Right ventricle myocardium inferior (tissue), 1 donor: ENCODE results near the gene TBRG4. TPM values are rescaled to one million over a fixed set of nuclear protein-coding genes. Genes with fewer than 3 reads are reported as not detected.
"Not testable (repeated sequence)": the region's sequence is repeated elsewhere in the genome, so short reads cannot be mapped to it uniquely, and the experiment has no call there.

Experiments
- ATAC-seq: fragments of 200-7000 bp; cut with Tn5 transposase; one replicate; pipeline ENCODE4 v1.9.1; 2020; ENCODE audit warnings: mild to moderate bottlenecking, moderate library complexity
- DNase-seq: peaks from one replicate; pipeline ENCODE4 v3.0.0; 2021; ENCODE audit errors: missing footprints
- intact Hi-C: fragments of 100-400 bp; cut with DNase I; formaldehyde crosslinking; loops from one replicate; pipeline ENCODE4 v1.11.0; 2022
- total RNA-seq: library from RNA; stranded (reverse); fragmentation: NEBNext Ultra II Directional; extraction: Animal tissue kit (Norgen Biotek cat#: 25700); gene quantifications from one replicate; pipeline ENCODE4 v1.2.1, GENCODE V29; 2021
- donor health status: DM: no; HTN: yes; CAD: no; lungs with severe emphysema.

Gene TBRG4
- total RNA-seq, 1 donor from 2014 or later: 82.4 TPM

GRCh38 chr7:45123913-45124710 lies 12.6 kb upstream of the TBRG4 start:
- DNase-seq (no peak), ATAC-seq (no peak)
- intact Hi-C loops: no loop called here

DNA sequence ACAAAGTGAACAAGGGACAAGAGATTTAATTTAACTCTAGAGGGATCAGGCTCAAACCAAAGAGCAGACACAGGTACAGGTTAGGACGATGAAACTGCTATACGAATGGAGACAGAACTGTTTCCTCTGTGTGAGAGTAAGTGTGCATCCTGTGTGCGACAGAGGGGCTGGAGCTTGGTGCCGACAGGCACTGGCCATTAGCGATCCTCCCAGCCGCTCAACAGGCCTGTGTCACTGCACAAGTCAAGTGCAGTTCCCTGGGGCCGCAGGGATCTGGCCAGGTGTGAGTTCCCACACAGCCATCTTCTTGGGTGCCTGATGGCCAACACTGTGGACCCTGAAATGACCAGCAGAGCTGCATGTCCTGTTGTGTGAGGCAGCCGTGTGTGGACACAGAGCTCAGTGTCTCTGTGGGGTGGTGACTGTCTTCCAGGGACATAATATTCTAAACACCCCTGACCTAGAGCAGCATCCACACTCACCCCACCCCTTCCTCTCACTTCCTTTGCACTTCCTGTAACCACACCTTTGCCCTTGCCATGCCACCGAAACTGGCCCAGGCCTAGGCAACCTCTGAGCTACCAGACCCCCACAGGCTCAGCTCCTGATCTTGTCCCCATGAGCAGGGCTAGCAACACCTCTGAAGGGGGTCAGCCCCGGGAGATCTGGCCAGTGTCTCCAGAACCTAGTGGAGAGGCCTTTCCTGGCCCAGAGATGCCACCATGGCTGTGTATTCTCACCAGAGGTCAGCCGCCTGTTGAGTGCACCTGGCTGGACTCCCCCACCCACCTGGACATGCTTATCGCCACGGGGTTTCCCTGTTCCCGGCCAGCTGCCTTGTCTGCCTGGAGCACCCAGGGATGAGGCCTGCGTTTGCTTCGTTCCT lies 11.7 kb upstream of the TBRG4 start:
- DNase-seq (no peak), ATAC-seq (no peak)
- intact Hi-C loops: no loop called here

- intact Hi-C loops: loop anchor here (10.0 kb wide), 1 partner anchor 545 kb away; the partner anchor contains the start of gene DDX56
- no peak for ATAC-seq
- no peak for DNase-seq
Measured at GRCh38 chr7:45119550-45119949, 8.1 kb upstream of the TBRG4 start.

GRCh38 chr7:45118889-45119331 lies 7.4 kb upstream of the TBRG4 start:
- DNase-seq (no peak), ATAC-seq (no peak)
- intact Hi-C loops: loop anchor here (10.0 kb wide), 1 partner anchor 544 kb away; the partner anchor contains the start of gene DDX56

DNA sequence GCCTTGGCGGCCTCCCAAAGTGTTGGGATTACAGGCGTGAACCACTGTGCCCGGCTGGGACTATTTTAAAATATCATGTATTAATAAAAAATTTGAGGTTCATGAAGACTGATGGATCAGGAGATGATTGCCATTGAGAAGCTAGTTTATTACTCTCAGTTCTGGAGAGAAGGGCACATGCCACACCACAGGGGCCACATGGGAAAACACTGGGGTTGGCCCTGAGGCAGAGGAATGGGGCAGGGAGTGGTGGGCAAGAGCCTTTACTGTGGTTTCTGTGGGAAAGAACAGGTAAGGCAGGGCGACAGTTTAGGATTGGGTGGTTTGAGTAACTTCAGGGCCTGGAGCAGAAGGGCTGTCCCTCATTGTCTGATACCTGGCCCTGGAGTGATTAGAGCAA lies 6.8 kb upstream of the TBRG4 start:
- intact Hi-C loops: loop anchor here (10.0 kb wide), 1 partner anchor 543 kb away; the partner anchor contains the start of gene DDX56

DNA sequence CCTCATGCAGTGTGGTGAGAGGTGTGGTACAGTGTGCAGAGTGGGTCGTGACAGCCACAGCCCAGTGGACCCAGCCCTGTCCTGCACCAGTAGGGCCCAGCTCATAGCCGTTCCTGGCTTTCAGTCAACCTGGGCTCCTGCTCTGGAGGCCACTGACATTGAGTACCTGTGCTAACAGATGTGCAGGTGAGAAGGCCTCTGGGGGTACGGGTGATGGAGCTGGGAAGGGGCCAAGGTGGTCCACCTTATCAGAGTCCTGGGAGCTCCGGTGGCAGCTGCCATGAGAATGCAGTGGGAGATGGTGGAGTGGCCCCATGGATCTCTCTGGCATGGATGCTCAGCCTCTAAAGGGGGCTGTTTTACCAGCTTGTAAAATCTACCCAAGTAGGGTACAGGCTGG lies 6.1 kb upstream of the TBRG4 start:
- intact Hi-C loops: loop anchor here (10.0 kb wide), 1 partner anchor 543 kb away; the partner anchor contains the start of gene DDX56
- no peak for ATAC-seq
- no peak for DNase-seq

More for the DNA sequence above, 6.8 kb upstream of the TBRG4 start:
- ATAC-seq (no peak), DNase-seq (no peak)

- intact Hi-C loops: loop anchor here (10.0 kb wide), 1 partner anchor 541 kb away; the partner anchor contains the start of gene DDX56
- ATAC-seq (no peak), DNase-seq (no peak)
Measured at GRCh38 chr7:45116048-45116447, 4.6 kb upstream of the TBRG4 start.

GRCh38 chr7:45114926-45115325 lies 3.4 kb upstream of the TBRG4 start:
- ATAC-seq (no peak), DNase-seq (no peak)
- intact Hi-C loops: loop anchor here (5.0 to 10.0 kb wide), 3 partner anchors 128 to 540 kb away; partner anchors contain the start of genes DDX56 and PURB

GRCh38 chr7:45114257-45114656 lies 2.8 kb upstream of the TBRG4 start:
- not testable (repeated sequence) for DNase-seq, ATAC-seq
- intact Hi-C loops: loop anchor here (5.0 to 10.0 kb wide), 3 partner anchors 127 to 539 kb away; partner anchors contain the start of genes DDX56 and PURB

GRCh38 chr7:45112648-45113047 lies 1.2 kb upstream of the TBRG4 start:
- intact Hi-C loops: loop anchor here (5.0 to 10.0 kb wide), 3 partner anchors 125 to 538 kb away; partner anchors contain the start of genes DDX56 and PURB
- DNase-seq (no peak), ATAC-seq (no peak)

DNA sequence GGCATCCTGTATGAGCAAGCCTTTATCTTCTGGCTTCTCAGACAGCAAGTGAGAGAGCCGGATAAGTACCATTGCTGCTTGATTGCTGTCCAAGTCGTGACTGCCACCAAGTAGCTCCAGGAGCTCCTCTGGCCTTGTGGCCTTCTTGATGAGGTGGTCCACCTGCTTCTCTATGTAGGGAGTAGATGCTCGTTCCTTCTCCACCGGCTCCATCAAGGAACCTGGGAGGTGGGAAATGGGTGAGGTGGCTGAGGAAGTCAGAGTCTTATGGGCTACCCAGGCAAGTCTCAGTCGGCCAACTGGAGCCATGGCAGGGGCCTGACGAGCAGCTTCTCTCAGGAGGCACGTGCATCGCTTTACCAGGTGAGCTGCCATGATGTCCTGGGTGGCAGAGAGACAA lies 2.6 kb downstream of the TBRG4 start:
- ATAC-seq: no peak
- intact Hi-C loops: no loop called here
- peak; percentile 3 for DNase-seq

GRCh38 chr7:45107356-45107755 lies 4.1 kb downstream of the TBRG4 start:
- ATAC-seq (no peak), DNase-seq (no peak)
- intact Hi-C loops: no loop called here

- peak; percentile 18 for DNase-seq
- no peak for ATAC-seq
- intact Hi-C loops: no loop called here
Measured at GRCh38 chr7:45106820-45107219, 4.7 kb downstream of the TBRG4 start.

- ATAC-seq (no peak), DNase-seq (peak; percentile 27)
- intact Hi-C loops: no loop called here
Measured at GRCh38 chr7:45105588-45106188, 5.8 kb downstream of the TBRG4 start.

- ATAC-seq: no peak
- intact Hi-C loops: no loop called here
- peak; percentile 22 for DNase-seq
Measured at GRCh38 chr7:45104844-45105587, 6.5 kb downstream of the TBRG4 start.

GRCh38 chr7:45103958-45104843 lies 7.3 kb downstream of the TBRG4 start:
- intact Hi-C loops: no loop called here
- DNase-seq: peak; percentile 47
- ATAC-seq: no peak
